Heart right ventricle (tissue), 16 donors: ENCODE data around the gene ITGA6. TPM values are rescaled to one million over a fixed set of nuclear protein-coding genes. Genes with fewer than 3 reads are reported as not detected.

Source experiments
- ATAC-seq, 8 donors: fragments of 200-7000 bp; cut with Tn5 transposase; one replicate each; pipeline ENCODE4 v1.9.1; 2020; ENCODE audit warnings: mild to moderate bottlenecking in 8 of 8, moderate library complexity in 8 of 8, moderate number of reproducible peaks in 1 of 8
- DNase-seq, 2 donors: peaks; one replicate each; pipeline ENCODE4 v3.0.0-alpha.2; 2020
- H3K27ac ChIP-seq, 10 donors: fragments of 200-600 bp; sonication (generic) in 2 of 10; one replicate each; pipeline versions ENCODE4 v1.5.0 to v1.8.0; 2020 to 2022; ENCODE audit warnings: mild to moderate bottlenecking in 3 of 10
- H3K27me3 ChIP-seq, 7 donors: fragments of 200-600 bp; one replicate each; pipeline ENCODE4 v1.8.0; 2021 to 2022; ENCODE audit warnings: mild to moderate bottlenecking in 2 of 7
- H3K36me3 ChIP-seq, 9 donors: fragments of 200-600 bp; sonication (generic) in 1 of 9; one replicate each; pipeline versions ENCODE4 v1.5.0 to v1.8.0; 2020 to 2022; ENCODE audit warnings: mild to moderate bottlenecking in 2 of 9
- H3K4me1 ChIP-seq, 9 donors: fragments of 200-600 bp; sonication (generic) in 1 of 9; one replicate each; pipeline versions ENCODE4 v1.5.0 to v1.8.0; 2020 to 2022; ENCODE audit warnings: mild to moderate bottlenecking in 4 of 9
- H3K4me3 ChIP-seq, 10 donors: fragments of 200-600 bp; sonication (generic) in 2 of 10; one replicate each; pipeline versions ENCODE4 v1.5.0 to v1.8.0; 2020 to 2022; ENCODE audit warnings: mild to moderate bottlenecking in 7 of 10, moderate library complexity in 2 of 10
- H3K9me3 ChIP-seq, 11 donors: fragments of 200-600 bp in 10 of 11; sonication (generic) in 2 of 11; one replicate each; pipeline versions ENCODE4 v1.5.0 to v1.8.0; 2013 to 2022; ENCODE audit warnings: mild to moderate bottlenecking in 2 of 11, control low read depth in 1 of 11, moderate library complexity in 1 of 11
- CTCF ChIP-seq, 9 donors: fragments of 200-600 bp; sonication (generic) in 2 of 9; IDR thresholded peaks; one replicate each; pipeline versions ENCODE4 v1.5.0 to v1.8.0; 2021 to 2022; ENCODE audit warnings: antibody characterized with exemption in 9 of 9, mild to moderate bottlenecking in 5 of 9, moderate library complexity in 1 of 9
- WGBS, 2 donors: extraction: QIAGEN DNeasy Blood & Tissue Kit; methylation state at CpG; one replicate each; pipeline ENCODE4 v1.1.7; 2013; ENCODE audit warnings: inconsistent platforms in 1 of 2; 5-methylcytosine and 5-hydroxymethylcytosine counted together
- intact Hi-C, 10 donors: fragments of 100-400 bp; cut with DNase I; formaldehyde crosslinking; loops; one replicate each; pipeline versions ENCODE4 v1.11.1 to v1.14.2; 2022
- polyA plus RNA-seq, 2 donors: library from polyadenylated mRNA; stranded (reverse); fragments of 200-250 nt; gene quantifications; one replicate each; pipeline ENCODE4 v1.2.3, GENCODE V29; 2013
- total RNA-seq, 10 donors: library from RNA; stranded (reverse); fragmentation: NEBNext Ultra II Directional in 3 of 10; extraction: Animal tissue kit (Norgen Biotek cat#: 25700) in 3 of 10; gene quantifications; one replicate each; pipeline versions ENCODE4 v1.2.1 to v1.2.4, GENCODE V29; 2021 to 2023
- donor health status: Arrhythmogenic right ventricular cardiomyopathy.
- donor health status: ischemic (EF 13 %, LVEDD 7.1; RV severe dilation, severe dysfunction).
- donor health status: healthy with polysubstance abuse.
- donor health status: DM: no; HTN: yes; CAD: no.
- donor health status: DM: no; HTN: no; CAD: no.
- donor health status: ischemic (EF 25% LVEDD 6.9; RV normal size, moderate dysfunction).
- donor health status: ischemic (EF 25% LVEDD 5.7; RV mildly dilated, moderate dysfunction).
- donor health status: healthy.
- donor health status: DM: yes; HTN: yes; CAD: no.
- donor health status: Ischemic cardiomyopathy.
- donor health status: ischemic (EF 35%, LVEDD 5.7; RV mildly dilated, moderate dysfunction).
- donor health status: nonischemic (EF 11% LVEDD 7.7; RV severe dilation, severe dysfunction).
- donor health status: DM: yes; HTN: yes; CAD: no.
- donor health status: PGD.
- donor health status: ischemic (EF 29% LVEDD 5.4; RV normal size, mild dysfunction).
- donor health status: nonischemic (EF 23%, LVEDD 6.1; RV moderate dilation, normal function).

ITGA6 gene
- total and polyA plus RNA-seq, 12 donors, result 22.1 to 68.3 (median 45.1) TPM

GRCh38 chr2:172415865-172416183 lies 11.6 kb upstream of the ITGA6 start:
- no peak for TF ChIP-seq CTCF (IDR thresholded peaks at IDR 0.05)
- intact Hi-C loops, result no loop called here
- Histone ChIP-seq H3K36me3 (no peaks in the 10 kb centered on the region), H3K27ac (no peak overlapping the region), H3K4me3 (no peak overlapping the region), H3K4me1 (no peaks in the 10 kb centered on the region), H3K9me3 (peaks cover 0 to 4% (median 0%) of the 10 kb centered on the region in 11 donors), H3K27me3 (no peaks in the 10 kb centered on the region)
- ATAC-seq (no peak), DNase-seq (no peak)
- 72 to 79% methylated on average over 1 of the region's 1 CpG for WGBS, 2 donors

GRCh38 chr2:172416447-172417058 lies 10.8 kb upstream of the ITGA6 start:
- H3K9me3 ChIP-seq, result peaks cover 0 to 4% (median 0%) of the 10 kb centered on the region in 11 donors
- ATAC-seq, result no peak
- 98 to 100% methylated on average over 1 of the region's 1 CpG for WGBS, 2 donors
- TF ChIP-seq CTCF (IDR thresholded peaks at IDR 0.05), result no peak
- H3K27ac ChIP-seq, result no peak overlapping the region
- no peaks in the 10 kb centered on the region for H3K36me3 ChIP-seq
- H3K4me1 ChIP-seq, result no peaks in the 10 kb centered on the region
- intact Hi-C loops, result no loop called here
- DNase-seq, result no peak
- H3K27me3 ChIP-seq, result no peaks in the 10 kb centered on the region
- no peak overlapping the region for H3K4me3 ChIP-seq

DNA sequence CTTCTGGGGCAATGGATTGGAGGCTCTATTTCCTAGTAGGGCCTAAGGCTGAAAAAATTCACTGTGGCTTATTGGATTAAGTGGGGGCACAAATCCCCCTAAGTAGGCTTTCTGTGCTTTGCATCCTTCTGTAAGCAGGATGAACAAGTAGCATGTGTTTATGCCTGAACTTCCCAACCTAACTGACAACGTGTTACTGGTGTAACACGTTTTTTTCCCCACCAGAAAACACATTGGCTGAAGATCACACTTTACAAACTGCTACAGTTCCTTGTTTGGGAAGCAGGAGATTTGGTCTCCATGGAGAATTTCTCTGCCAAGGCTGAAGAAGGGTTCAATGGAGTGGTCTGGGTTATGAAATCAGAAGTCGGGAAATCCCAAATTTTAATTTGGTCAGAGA lies 7.2 kb upstream of the ITGA6 start:
- H3K4me3 ChIP-seq, result no peak overlapping the region
- no peak overlapping the region for H3K27ac ChIP-seq
- intact Hi-C loops, result no loop called here
- DNase-seq (no peak), ATAC-seq (no peak)
- WGBS, 2 donors, result 69 to 73% methylated on average over 3 of the region's 3 CpGs
- H3K9me3 ChIP-seq, result peaks cover 0 to 4% (median 0%) of the 10 kb centered on the region in 11 donors
- no peaks in the 10 kb centered on the region for H3K36me3 ChIP-seq
- TF ChIP-seq CTCF (IDR thresholded peaks at IDR 0.05), result no peak
- peaks cover 0 to 3% (median 0%) of the 10 kb centered on the region in 7 donors for H3K27me3 ChIP-seq
- no peaks in the 10 kb centered on the region for H3K4me1 ChIP-seq

GRCh38 chr2:172423160-172423559 lies 4.2 kb upstream of the ITGA6 start:
- 90 to 95% methylated on average over 6 of the region's 6 CpGs for WGBS, 2 donors
- no peak for DNase-seq
- H3K9me3 ChIP-seq, result peaks cover 0 to 3% (median 0%) of the 10 kb centered on the region in 11 donors
- peaks cover 0 to 25% (median 0%) of the 10 kb centered on the region in 7 donors for H3K27me3 ChIP-seq
- H3K27ac ChIP-seq, result no peak overlapping the region
- H3K4me3 ChIP-seq, result no peak overlapping the region
- intact Hi-C loops, result no loop called here
- H3K4me1 ChIP-seq, result peaks cover 0 to 10% (median 4%) of the 10 kb centered on the region in 9 donors
- no peak for ATAC-seq
- H3K36me3 ChIP-seq, result no peaks in the 10 kb centered on the region
- no peak for TF ChIP-seq CTCF (IDR thresholded peaks at IDR 0.05)
